BLaER1 (cell line): ENCODE results near the gene PRSS35.
"Not testable (repeated sequence)": the region's sequence is repeated elsewhere in the genome, so short reads cannot be mapped to it uniquely, and the experiment has no call there.

Source experiments
- H3K27ac ChIP-seq: shearing (Covaris generic); formaldehyde crosslinking; 2 replicates; pipeline ENCODE4 v1.8.1; 2022
- H3K27me3 ChIP-seq: shearing (Covaris generic); formaldehyde crosslinking; 2 replicates; pipeline ENCODE4 v1.8.1; 2022
- H3K36me3 ChIP-seq: shearing (Covaris generic); formaldehyde crosslinking; 2 replicates; pipeline ENCODE4 v1.8.1; 2022
- H3K4me1 ChIP-seq: shearing (Covaris generic); formaldehyde crosslinking; 2 replicates; pipeline ENCODE4 v1.8.1; 2022
- H3K4me2 ChIP-seq: shearing (Covaris generic); formaldehyde crosslinking; 2 replicates; pipeline ENCODE4 v1.8.1; 2022
- H3K4me3 ChIP-seq: shearing (Covaris generic); formaldehyde crosslinking; 2 replicates; pipeline ENCODE4 v1.8.1; 2022
- H3K9ac ChIP-seq: shearing (Covaris generic); formaldehyde crosslinking; 2 replicates; pipeline ENCODE4 v1.8.1; 2022
- H3K9me3 ChIP-seq: shearing (Covaris generic); formaldehyde crosslinking; 2 replicates; pipeline ENCODE4 v1.8.1; 2022
- H4K20me1 ChIP-seq: shearing (Covaris generic); formaldehyde crosslinking; 2 replicates; pipeline ENCODE4 v1.8.1; 2022
- Cebpa-rat ChIP-seq: shearing (Covaris generic); IDR thresholded peaks from 2 replicates; pipeline ENCODE4 v1.8.1; 2022

PRSS35 gene

GRCh38 chr6:83479389-83479788, 32.9 kb upstream of the PRSS35 start:
- Histone ChIP-seq H3K27ac (no peak overlapping the region), H3K9me3 (no peaks in the 10 kb centered on the region), H4K20me1 (no peaks in the 10 kb centered on the region), H3K9ac (no peak overlapping the region), H3K4me2 (no peak overlapping the region), H3K4me1 (no peaks in the 10 kb centered on the region), H3K27me3 (no peaks in the 10 kb centered on the region), H3K4me3 (no peak overlapping the region), H3K36me3 (no peaks in the 10 kb centered on the region)
- no peak for TF ChIP-seq Cebpa-rat

- H3K9ac ChIP-seq = no peak overlapping the region
- no peaks in the 10 kb centered on the region for H3K36me3 ChIP-seq
- TF ChIP-seq Cebpa-rat = no peak
- no peak overlapping the region for H3K4me2 ChIP-seq
- no peak overlapping the region for H3K27ac ChIP-seq
- H4K20me1 ChIP-seq = no peaks in the 10 kb centered on the region
- no peaks in the 10 kb centered on the region for H3K4me1 ChIP-seq
- H3K27me3 ChIP-seq = no peaks in the 10 kb centered on the region
- no peaks in the 10 kb centered on the region for H3K9me3 ChIP-seq
- no peak overlapping the region for H3K4me3 ChIP-seq
These were observed 31.9 kb upstream of the PRSS35 start for GRCh38 chr6:83480470-83480869.

- H3K36me3 ChIP-seq, H3K4me3 ChIP-seq, H3K27me3 ChIP-seq, H3K4me1 ChIP-seq, H3K4me2 ChIP-seq, H3K27ac ChIP-seq, H3K9ac ChIP-seq, H3K9me3 ChIP-seq, H4K20me1 ChIP-seq: not testable (repeated sequence)
These were observed 30.4 kb upstream of the PRSS35 start for GRCh38 chr6:83481938-83482337.

- H3K9me3 ChIP-seq = no peaks in the 10 kb centered on the region
- H4K20me1 ChIP-seq = no peaks in the 10 kb centered on the region
- H3K9ac ChIP-seq = no peak overlapping the region
- H3K4me2 ChIP-seq = no peak overlapping the region
- no peak for TF ChIP-seq Cebpa-rat
- no peak overlapping the region for H3K27ac ChIP-seq
- no peaks in the 10 kb centered on the region for H3K4me1 ChIP-seq
- H3K36me3 ChIP-seq = no peaks in the 10 kb centered on the region
- no peak overlapping the region for H3K4me3 ChIP-seq
- H3K27me3 ChIP-seq = no peaks in the 10 kb centered on the region
These were observed 23.9 kb upstream of the PRSS35 start for GRCh38 chr6:83488448-83488847.

- TF ChIP-seq Cebpa-rat = no peak
- no peaks in the 10 kb centered on the region for H3K9me3 ChIP-seq
- no peak overlapping the region for H3K9ac ChIP-seq
- no peaks in the 10 kb centered on the region for H3K36me3 ChIP-seq
- no peak overlapping the region for H3K4me3 ChIP-seq
- no peak overlapping the region for H3K27ac ChIP-seq
- no peaks in the 10 kb centered on the region for H3K27me3 ChIP-seq
- no peak overlapping the region for H3K4me2 ChIP-seq
- no peaks in the 10 kb centered on the region for H4K20me1 ChIP-seq
- H3K4me1 ChIP-seq = no peaks in the 10 kb centered on the region
These were observed 23.5 kb upstream of the PRSS35 start for GRCh38 chr6:83488861-83489260.

- Histone ChIP-seq H3K4me1 (no peaks in the 10 kb centered on the region), H3K27ac (no peak overlapping the region), H3K4me3 (no peak overlapping the region), H3K9ac (no peak overlapping the region), H3K9me3 (no peaks in the 10 kb centered on the region), H3K27me3 (no peaks in the 10 kb centered on the region), H4K20me1 (no peaks in the 10 kb centered on the region), H3K4me2 (no peak overlapping the region), H3K36me3 (no peaks in the 10 kb centered on the region)
- TF ChIP-seq Cebpa-rat = no peak
These were observed 22.0 kb upstream of the PRSS35 start for GRCh38 chr6:83490217-83490807.

GRCh38 chr6:83505356-83505755, 7.0 kb upstream of the PRSS35 start:
- H3K36me3 ChIP-seq = no peaks in the 10 kb centered on the region
- no peak overlapping the region for H3K27ac ChIP-seq
- H4K20me1 ChIP-seq = no peaks in the 10 kb centered on the region
- no peaks in the 10 kb centered on the region for H3K4me1 ChIP-seq
- no peak for TF ChIP-seq Cebpa-rat
- H3K4me3 ChIP-seq = no peak overlapping the region
- no peak overlapping the region for H3K9ac ChIP-seq
- no peaks in the 10 kb centered on the region for H3K27me3 ChIP-seq
- H3K9me3 ChIP-seq = no peaks in the 10 kb centered on the region
- H3K4me2 ChIP-seq = no peak overlapping the region

GRCh38 chr6:83509441-83509840, 2.9 kb upstream of the PRSS35 start:
- Histone ChIP-seq H3K27ac (no peak overlapping the region), H3K4me3 (no peak overlapping the region), H3K9me3 (no peaks in the 10 kb centered on the region), H3K9ac (no peak overlapping the region), H3K36me3 (no peaks in the 10 kb centered on the region), H3K4me1 (no peaks in the 10 kb centered on the region), H4K20me1 (no peaks in the 10 kb centered on the region), H3K27me3 (peaks cover 21% of the 10 kb centered on the region), H3K4me2 (no peak overlapping the region)
- no peak for TF ChIP-seq Cebpa-rat

- Histone ChIP-seq H4K20me1 (no peaks in the 10 kb centered on the region), H3K27me3 (peaks cover 21% of the 10 kb centered on the region), H3K4me1 (no peaks in the 10 kb centered on the region), H3K4me3 (no peak overlapping the region), H3K36me3 (no peaks in the 10 kb centered on the region), H3K9ac (no peak overlapping the region), H3K27ac (no peak overlapping the region), H3K9me3 (no peaks in the 10 kb centered on the region), H3K4me2 (no peak overlapping the region)
- no peak for TF ChIP-seq Cebpa-rat
These were observed 1.5 kb upstream of the PRSS35 start for GRCh38 chr6:83510791-83511190.

GRCh38 chr6:83511266-83511665, 1.1 kb upstream of the PRSS35 start:
- no peak for TF ChIP-seq Cebpa-rat
- H3K4me1 ChIP-seq = no peaks in the 10 kb centered on the region
- H3K4me3 ChIP-seq = no peak overlapping the region
- H4K20me1 ChIP-seq = no peaks in the 10 kb centered on the region
- no peak overlapping the region for H3K27ac ChIP-seq
- H3K9ac ChIP-seq = no peak overlapping the region
- H3K27me3 ChIP-seq = peaks cover 21% of the 10 kb centered on the region
- H3K4me2 ChIP-seq = no peak overlapping the region
- H3K9me3 ChIP-seq = no peaks in the 10 kb centered on the region
- H3K36me3 ChIP-seq = no peaks in the 10 kb centered on the region

- no peaks in the 10 kb centered on the region for H4K20me1 ChIP-seq
- TF ChIP-seq Cebpa-rat = no peak
- H3K9me3 ChIP-seq = no peaks in the 10 kb centered on the region
- H3K4me1 ChIP-seq = no peaks in the 10 kb centered on the region
- H3K9ac ChIP-seq = no peak overlapping the region
- H3K4me3 ChIP-seq = no peak overlapping the region
- no peak overlapping the region for H3K27ac ChIP-seq
- peaks cover 21% of the 10 kb centered on the region for H3K27me3 ChIP-seq
- H3K4me2 ChIP-seq = no peak overlapping the region
- no peaks in the 10 kb centered on the region for H3K36me3 ChIP-seq
These were observed 2.1 kb downstream of the PRSS35 start for GRCh38 chr6:83514466-83514865.
